Effector memory CD4-positive, alpha-beta T cell (primary cell): Measurements from ENCODE around the gene UMOD.

ENCODE experiments used
- DNase-seq, 3 donors: peaks; one replicate each; pipeline ENCODE4 v3.0.0-alpha.2; 2020
- H3K27ac ChIP-seq: 2 replicates; pipeline ENCODE4 v1.7.0; 2013; ENCODE audit warnings: mild to moderate bottlenecking, low read length, moderate library complexity; ENCODE audit not compliant: insufficient read depth, poor library complexity, severe bottlenecking
- H3K27me3 ChIP-seq: replicated peaks from 2 replicates; pipeline ENCODE4 v1.7.0; 2013; ENCODE audit warnings: mild to moderate bottlenecking, low read length; ENCODE audit not compliant: insufficient read depth, control insufficient read depth, poor library complexity, severe bottlenecking
- H3K36me3 ChIP-seq: 2 replicates; pipeline ENCODE4 v1.7.0; 2013; ENCODE audit warnings: mild to moderate bottlenecking, low read length, moderate library complexity; ENCODE audit not compliant: control insufficient read depth, insufficient read depth
- H3K4me1 ChIP-seq: 2 replicates; pipeline ENCODE4 v1.7.0; 2013; ENCODE audit warnings: low read length, mild to moderate bottlenecking; ENCODE audit not compliant: control insufficient read depth, insufficient read depth, poor library complexity, severe bottlenecking
- H3K4me3 ChIP-seq: 2 replicates; pipeline ENCODE4 v1.7.0; 2013; ENCODE audit warnings: low read length, low read depth, mild to moderate bottlenecking; ENCODE audit not compliant: insufficient read depth, poor library complexity, severe bottlenecking
- H3K9me3 ChIP-seq: 2 replicates; pipeline ENCODE4 v1.7.0; 2013; ENCODE audit warnings: mild to moderate bottlenecking, low read length, moderate library complexity; ENCODE audit not compliant: control insufficient read depth

The UMOD gene

GRCh38 chr16:20364051-20364450 is 11.5 kb upstream of the UMOD start:
- Histone ChIP-seq H3K4me1 (no peaks in the 10 kb centered on the region), H3K4me3 (no peak overlapping the region), H3K27me3 (no peaks in the 10 kb centered on the region), H3K9me3 (no peaks in the 10 kb centered on the region), H3K36me3 (no peaks in the 10 kb centered on the region), H3K27ac (no peak overlapping the region)
- no peak for DNase-seq

- H3K36me3 ChIP-seq: no peaks in the 10 kb centered on the region
- no peak for DNase-seq
- H3K4me3 ChIP-seq: no peak overlapping the region
- no peaks in the 10 kb centered on the region for H3K9me3 ChIP-seq
- H3K27me3 ChIP-seq: no peaks in the 10 kb centered on the region
- no peak overlapping the region for H3K27ac ChIP-seq
- H3K4me1 ChIP-seq: no peaks in the 10 kb centered on the region
Measured at GRCh38 chr16:20363191-20363590, 10.7 kb upstream of the UMOD start.

GRCh38 chr16:20359997-20360396 is 7.5 kb upstream of the UMOD start:
- H3K27ac ChIP-seq: no peak overlapping the region
- H3K27me3 ChIP-seq: peaks cover 3% of the 10 kb centered on the region
- DNase-seq: no peak
- H3K36me3 ChIP-seq: no peaks in the 10 kb centered on the region
- no peak overlapping the region for H3K4me3 ChIP-seq
- H3K9me3 ChIP-seq: no peaks in the 10 kb centered on the region
- no peaks in the 10 kb centered on the region for H3K4me1 ChIP-seq

GRCh38 chr16:20355114-20355782 is 2.7 kb upstream of the UMOD start:
- Histone ChIP-seq H3K4me1 (no peaks in the 10 kb centered on the region), H3K27ac (no peak overlapping the region), H3K27me3 (peaks cover 3% of the 10 kb centered on the region), H3K9me3 (no peaks in the 10 kb centered on the region), H3K4me3 (no peak overlapping the region), H3K36me3 (no peaks in the 10 kb centered on the region)
- DNase-seq: no peak

GRCh38 chr16:20353379-20353778 is 864 bp upstream of the UMOD start:
- no peaks in the 10 kb centered on the region for H3K36me3 ChIP-seq
- no peak overlapping the region for H3K27ac ChIP-seq
- H3K4me1 ChIP-seq: no peaks in the 10 kb centered on the region
- H3K4me3 ChIP-seq: no peak overlapping the region
- H3K27me3 ChIP-seq: peaks cover 3% of the 10 kb centered on the region
- no peak for DNase-seq
- H3K9me3 ChIP-seq: no peaks in the 10 kb centered on the region

GRCh38 chr16:20349615-20350014 is 2.9 kb downstream of the UMOD start:
- Histone ChIP-seq H3K27me3 (no peaks in the 10 kb centered on the region), H3K4me1 (no peaks in the 10 kb centered on the region), H3K27ac (no peak overlapping the region), H3K9me3 (no peaks in the 10 kb centered on the region), H3K36me3 (no peaks in the 10 kb centered on the region), H3K4me3 (no peak overlapping the region)
- DNase-seq: no peak

GRCh38 chr16:20348365-20349185 is 3.9 kb downstream of the UMOD start:
- Histone ChIP-seq H3K27ac (no peak overlapping the region), H3K9me3 (no peaks in the 10 kb centered on the region), H3K27me3 (no peaks in the 10 kb centered on the region), H3K4me3 (no peak overlapping the region), H3K36me3 (no peaks in the 10 kb centered on the region), H3K4me1 (no peaks in the 10 kb centered on the region)
- DNase-seq: no peak

GRCh38 chr16:20347666-20348364 is 4.7 kb downstream of the UMOD start:
- Histone ChIP-seq H3K27me3 (no peaks in the 10 kb centered on the region), H3K27ac (no peak overlapping the region), H3K36me3 (no peaks in the 10 kb centered on the region), H3K4me3 (no peak overlapping the region), H3K9me3 (no peaks in the 10 kb centered on the region), H3K4me1 (no peaks in the 10 kb centered on the region)
- no peak for DNase-seq

GRCh38 chr16:20344611-20345010 is 7.9 kb downstream of the UMOD start:
- no peaks in the 10 kb centered on the region for H3K27me3 ChIP-seq
- no peaks in the 10 kb centered on the region for H3K4me1 ChIP-seq
- no peak overlapping the region for H3K27ac ChIP-seq
- H3K9me3 ChIP-seq: no peaks in the 10 kb centered on the region
- H3K4me3 ChIP-seq: no peak overlapping the region
- no peak for DNase-seq
- H3K36me3 ChIP-seq: no peaks in the 10 kb centered on the region

- no peaks in the 10 kb centered on the region for H3K36me3 ChIP-seq
- DNase-seq: no peak
- no peak overlapping the region for H3K4me3 ChIP-seq
- H3K27ac ChIP-seq: no peak overlapping the region
- no peaks in the 10 kb centered on the region for H3K27me3 ChIP-seq
- H3K9me3 ChIP-seq: no peaks in the 10 kb centered on the region
- no peaks in the 10 kb centered on the region for H3K4me1 ChIP-seq
Measured at GRCh38 chr16:20339744-20340143, 12.8 kb downstream of the UMOD start.
